HL-60 (cell line): ENCODE data around the gene SEPTIN10.

Experiments used
- DNase-seq, 2 experiments: peaks; one replicate each; pipeline ENCODE4 v3.0.0-alpha.2; 2010 to 2020; ENCODE audit warnings: low read depth in 1 of 2, low spot score in 1 of 2
- H3K27ac ChIP-seq: fragments of 250-450 bp; sonication (Bioruptor Pico); replicated peaks from 2 replicates; pipeline ENCODE4 v1.5.1; 2020; ENCODE audit warnings: mild to moderate bottlenecking, moderate library complexity
- H3K27me3 ChIP-seq: fragments of 250-450 bp; sonication (Bioruptor Pico); 2 replicates; pipeline ENCODE4 v1.5.1; 2021; ENCODE audit warnings: mild to moderate bottlenecking, moderate library complexity; ENCODE audit not compliant: insufficient read depth, poor library complexity, severe bottlenecking
- H3K4me3 ChIP-seq: replicated peaks from 2 replicates; pipeline ENCODE4 v1.5.1; 2011; ENCODE audit warnings: mild to moderate bottlenecking, control low read depth, low read length; ENCODE audit not compliant: insufficient read depth
- GABPA ChIP-seq: IDR thresholded peaks from 2 replicates; pipeline ENCODE4 v1.6.1; 2012; ENCODE audit warnings: low read depth
- POLR2AphosphoS5 ChIP-seq: IDR thresholded peaks from 2 replicates; pipeline ENCODE4 v1.6.1; 2012; ENCODE audit warnings: low read depth
- REST ChIP-seq: IDR thresholded peaks from 2 replicates; pipeline ENCODE4 v1.6.1; 2012; ENCODE audit warnings: low read depth; ENCODE audit not compliant: insufficient replicate concordance
- SPI1 ChIP-seq: IDR thresholded peaks from 2 replicates; pipeline ENCODE4 v1.6.1; 2012; ENCODE audit warnings: low read depth, mild to moderate bottlenecking, borderline replicate concordance
- TF ChIP-seq, protein P1 (sequence below): IDR thresholded peaks from one replicate; pipeline ENCODE4 v1.5.1; 2011; ENCODE audit warnings: low read length, control low read depth, inconsistent platforms; ENCODE audit not compliant: insufficient read depth

SEPTIN10 gene

DNA sequence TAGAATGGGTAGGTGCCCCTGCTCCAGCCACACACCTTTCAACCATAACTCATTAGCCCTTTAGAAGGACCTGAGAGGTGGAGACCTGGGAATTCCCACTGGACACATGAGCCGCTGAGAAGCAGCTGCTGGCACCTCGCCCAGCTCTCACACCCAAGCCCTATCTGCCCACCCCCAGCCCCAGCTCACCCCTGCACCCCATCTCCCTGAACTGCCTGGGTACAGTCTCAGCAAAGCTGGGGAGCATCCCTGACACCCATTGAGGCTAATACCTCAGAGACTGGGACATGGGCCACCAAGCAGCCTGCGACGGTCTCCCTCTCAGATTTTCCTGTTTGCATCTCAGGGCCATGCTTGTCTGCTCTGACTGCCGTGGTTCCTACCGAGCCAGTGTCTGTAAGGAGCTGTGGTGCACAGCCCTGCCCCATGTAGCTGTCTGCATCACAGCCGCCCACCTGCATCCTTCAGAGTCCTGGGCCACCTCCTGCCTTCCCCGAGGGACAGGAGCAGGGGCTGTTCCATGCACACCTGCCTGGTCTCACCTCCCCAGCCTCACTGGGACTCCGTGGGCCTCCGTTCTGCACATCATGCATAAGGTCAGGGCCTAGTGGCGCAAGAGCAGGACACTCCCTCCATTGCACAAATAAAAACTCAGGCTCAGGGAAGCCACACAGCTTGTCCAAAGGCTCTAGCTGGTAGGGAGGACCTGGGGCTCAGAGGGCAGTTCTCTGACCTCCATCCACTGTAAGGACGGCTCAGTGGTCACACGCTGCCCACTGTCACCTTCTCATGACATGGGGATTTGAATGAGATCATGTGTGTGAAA lies 90.0 kb downstream of the SEPTIN10 start:
- DNase-seq, result no peak
- Histone ChIP-seq H3K27me3 (no peaks in the 10 kb centered on the region), H3K27ac (no peak overlapping the region), H3K4me3 (no peak overlapping the region)
- no peak for TF ChIP-seq REST

- TF ChIP-seq SPI1, result no peak
- TF ChIP-seq POLR2AphosphoS5, result no peak
- TF ChIP-seq REST, result no peak
- no peak for TF ChIP-seq GABPA
- TF ChIP-seq, protein P1, sequence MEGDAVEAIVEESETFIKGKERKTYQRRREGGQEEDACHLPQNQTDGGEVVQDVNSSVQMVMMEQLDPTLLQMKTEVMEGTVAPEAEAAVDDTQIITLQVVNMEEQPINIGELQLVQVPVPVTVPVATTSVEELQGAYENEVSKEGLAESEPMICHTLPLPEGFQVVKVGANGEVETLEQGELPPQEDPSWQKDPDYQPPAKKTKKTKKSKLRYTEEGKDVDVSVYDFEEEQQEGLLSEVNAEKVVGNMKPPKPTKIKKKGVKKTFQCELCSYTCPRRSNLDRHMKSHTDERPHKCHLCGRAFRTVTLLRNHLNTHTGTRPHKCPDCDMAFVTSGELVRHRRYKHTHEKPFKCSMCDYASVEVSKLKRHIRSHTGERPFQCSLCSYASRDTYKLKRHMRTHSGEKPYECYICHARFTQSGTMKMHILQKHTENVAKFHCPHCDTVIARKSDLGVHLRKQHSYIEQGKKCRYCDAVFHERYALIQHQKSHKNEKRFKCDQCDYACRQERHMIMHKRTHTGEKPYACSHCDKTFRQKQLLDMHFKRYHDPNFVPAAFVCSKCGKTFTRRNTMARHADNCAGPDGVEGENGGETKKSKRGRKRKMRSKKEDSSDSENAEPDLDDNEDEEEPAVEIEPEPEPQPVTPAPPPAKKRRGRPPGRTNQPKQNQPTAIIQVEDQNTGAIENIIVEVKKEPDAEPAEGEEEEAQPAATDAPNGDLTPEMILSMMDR, result no peak
- DNase-seq, result no peak
- no peak overlapping the region for H3K4me3 ChIP-seq
- H3K27ac ChIP-seq, result no peak overlapping the region
- no peaks in the 10 kb centered on the region for H3K27me3 ChIP-seq
Measured at GRCh38 chr2:109523121-109523520, 90.6 kb downstream of the SEPTIN10 start.

GRCh38 chr2:109522063-109522374 lies 91.7 kb downstream of the SEPTIN10 start:
- DNase-seq, result no peak
- TF ChIP-seq REST, result no peak
- no peaks in the 10 kb centered on the region for H3K27me3 ChIP-seq
- no peak overlapping the region for H3K4me3 ChIP-seq
- H3K27ac ChIP-seq, result no peak overlapping the region

DNA sequence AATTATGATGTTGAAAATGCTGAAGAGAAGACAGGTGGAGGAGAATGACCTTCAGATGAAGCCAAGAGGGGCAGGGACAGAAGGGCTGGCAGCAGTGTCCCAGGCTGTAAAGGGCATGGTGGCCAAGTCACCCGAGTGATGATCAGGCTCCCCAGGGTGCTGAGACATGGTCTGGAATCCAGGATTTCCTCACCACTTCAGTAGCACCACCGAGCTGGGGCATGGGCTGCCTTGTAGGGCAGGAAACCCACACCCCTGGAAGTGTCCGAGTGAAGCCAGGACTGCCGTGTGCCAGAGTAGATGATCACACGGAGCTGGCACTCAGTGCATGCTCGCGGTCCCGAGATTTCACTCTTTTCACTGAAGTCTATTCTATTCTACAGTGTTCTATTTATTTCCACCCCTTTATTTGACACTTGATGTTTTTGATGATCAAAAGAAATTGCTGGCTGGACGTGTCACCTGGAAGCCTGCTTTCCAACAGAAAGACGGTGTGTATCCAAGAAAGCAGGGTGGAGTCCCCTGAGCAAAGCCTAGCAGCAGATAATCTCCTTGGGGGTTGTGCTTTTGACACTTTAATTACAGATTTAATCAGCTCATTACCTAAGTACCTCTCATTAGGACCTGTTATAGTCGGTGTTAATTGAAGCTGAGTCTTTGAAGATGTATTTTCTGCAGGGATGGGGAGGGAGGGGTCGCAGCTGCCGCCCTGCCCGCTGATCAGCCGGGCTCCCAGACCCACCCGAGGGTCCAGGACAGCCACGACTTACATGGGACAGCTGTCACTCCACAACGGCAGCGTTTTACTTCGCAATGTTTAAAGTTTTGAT lies 92.3 kb downstream of the SEPTIN10 start:
- Histone ChIP-seq H3K27ac (no peak overlapping the region), H3K4me3 (no peak overlapping the region), H3K27me3 (no peaks in the 10 kb centered on the region)
- no peak for DNase-seq
- TF ChIP-seq, protein P1, result no peak
- no peak for TF ChIP-seq SPI1
- TF ChIP-seq POLR2AphosphoS5, result no peak
- no peak for TF ChIP-seq GABPA
- no peak for TF ChIP-seq REST
